ENCODE results near the gene GRB7.

GRB7 gene

DNA sequence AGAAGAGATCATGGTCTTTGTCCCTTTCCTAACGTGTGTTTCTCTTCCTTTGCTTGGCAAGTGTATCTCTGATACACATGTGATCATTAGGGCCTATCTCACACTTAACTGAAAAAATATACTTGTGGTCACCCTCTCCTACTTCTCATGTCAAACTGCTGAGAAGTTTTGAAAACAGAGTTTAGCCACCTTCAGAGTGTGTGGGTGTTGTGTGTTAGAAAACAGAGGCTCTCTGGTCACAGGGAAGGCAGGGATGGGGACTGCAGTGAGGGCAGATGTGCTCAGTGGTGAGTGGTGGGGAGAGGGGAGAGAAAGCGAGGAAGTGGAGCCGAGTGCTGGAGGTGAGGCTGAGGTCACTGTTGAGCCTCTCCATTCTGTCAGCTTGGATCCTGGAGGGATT lies 29.4 kb downstream of the GRB7 start:
- in situ Hi-C loops (cut with HindIII; ENCODE audit: low sequenced_read_pairs), result no loop called here

DNA sequence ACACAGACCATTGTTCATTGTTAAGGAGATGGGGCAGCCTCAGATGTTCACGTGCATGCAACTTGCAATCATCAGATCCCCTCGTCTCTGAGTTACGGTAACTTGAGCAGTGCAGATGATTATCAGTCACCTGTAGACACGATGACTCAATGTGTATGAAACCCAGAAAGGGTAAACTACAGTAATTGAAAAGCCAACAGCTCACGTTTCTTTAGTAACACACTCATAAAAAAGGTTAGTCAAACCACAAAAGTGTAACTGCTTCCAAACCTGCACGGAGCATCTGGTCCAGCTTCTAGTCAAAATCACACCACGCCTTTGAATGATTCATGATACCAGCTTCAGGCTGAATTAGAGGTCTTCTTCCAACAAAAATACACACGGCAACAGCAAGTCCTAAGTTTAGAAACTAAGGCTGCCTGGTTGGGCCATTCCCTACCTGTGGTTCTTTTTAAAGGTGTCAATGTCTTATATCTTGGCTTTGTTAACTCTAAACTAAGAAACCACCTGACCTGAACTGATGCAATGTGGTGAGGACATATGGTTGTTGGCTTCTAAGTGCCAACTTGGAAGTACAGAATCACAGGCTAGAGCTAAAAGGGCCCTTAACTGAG lies 32.3 kb downstream of the GRB7 start:
- in situ Hi-C loops (cut with HindIII; ENCODE audit: low sequenced_read_pairs), result no loop called here

DNA sequence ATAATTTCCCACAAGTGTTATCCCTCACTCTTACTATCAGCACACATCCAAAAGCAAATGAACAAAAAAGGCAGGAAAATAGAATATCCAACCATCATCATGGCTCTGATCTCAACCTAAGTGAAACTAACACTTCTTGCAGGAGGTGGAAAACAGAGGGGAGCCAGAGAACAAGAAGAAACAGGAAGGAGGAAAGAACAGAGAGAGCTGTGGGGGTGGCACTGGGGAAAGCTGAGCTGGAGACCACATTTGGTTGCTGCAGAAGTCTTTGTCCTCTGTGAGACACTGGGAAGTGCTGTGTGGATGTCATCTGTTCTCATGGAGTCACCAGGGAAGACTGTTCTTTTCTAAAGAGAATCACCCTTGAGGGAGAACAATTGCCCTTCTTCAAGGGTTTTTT lies 34.7 kb downstream of the GRB7 start:
- in situ Hi-C loops (cut with HindIII; ENCODE audit: low sequenced_read_pairs), result no loop called here

DNA sequence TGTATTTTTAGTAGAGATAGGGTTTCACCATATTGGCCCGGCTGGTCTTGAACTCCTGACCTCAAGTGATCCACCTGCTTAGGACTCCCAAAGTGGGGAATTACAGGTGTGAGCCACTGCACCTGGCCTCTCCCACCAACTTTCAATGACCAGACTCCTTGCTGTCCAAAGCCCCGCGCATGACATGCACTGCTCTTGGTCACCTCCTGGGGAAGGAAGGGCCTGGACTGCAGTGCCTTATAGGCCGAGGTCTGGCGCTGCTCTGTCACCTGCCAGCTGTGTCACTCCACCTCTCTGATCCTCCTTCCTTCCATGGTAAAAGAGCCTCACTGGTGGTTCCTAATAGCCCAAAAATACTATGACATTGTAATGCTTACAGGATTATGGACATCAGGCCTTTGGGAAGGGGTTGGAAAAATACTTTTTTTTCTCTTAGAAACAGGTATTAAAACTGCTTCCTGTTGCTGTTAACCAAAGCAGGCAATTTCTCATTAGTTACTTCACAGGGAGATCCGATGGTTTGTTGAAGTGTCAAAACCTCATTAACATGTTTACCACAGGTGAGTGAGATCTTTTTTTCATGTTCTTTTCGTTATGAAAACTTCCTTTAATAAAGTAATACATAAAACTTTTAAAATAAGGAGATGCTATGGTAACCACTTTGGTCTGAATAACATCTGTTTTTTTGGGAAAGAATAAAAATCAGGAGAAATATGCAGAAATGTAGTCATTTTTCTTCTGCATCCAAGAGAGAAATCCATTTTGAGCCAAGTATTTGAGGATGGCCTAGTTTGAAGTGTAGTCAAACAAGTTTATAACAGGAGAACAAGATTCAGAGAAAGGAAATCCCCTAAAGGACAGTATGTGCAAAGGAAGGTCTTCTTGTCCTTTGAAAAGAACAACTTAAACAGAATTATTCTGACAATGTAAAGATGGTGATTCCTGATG lies 35.5 kb downstream of the GRB7 start:
- in situ Hi-C loops (cut with HindIII; ENCODE audit: low sequenced_read_pairs), result no loop called here

DNA sequence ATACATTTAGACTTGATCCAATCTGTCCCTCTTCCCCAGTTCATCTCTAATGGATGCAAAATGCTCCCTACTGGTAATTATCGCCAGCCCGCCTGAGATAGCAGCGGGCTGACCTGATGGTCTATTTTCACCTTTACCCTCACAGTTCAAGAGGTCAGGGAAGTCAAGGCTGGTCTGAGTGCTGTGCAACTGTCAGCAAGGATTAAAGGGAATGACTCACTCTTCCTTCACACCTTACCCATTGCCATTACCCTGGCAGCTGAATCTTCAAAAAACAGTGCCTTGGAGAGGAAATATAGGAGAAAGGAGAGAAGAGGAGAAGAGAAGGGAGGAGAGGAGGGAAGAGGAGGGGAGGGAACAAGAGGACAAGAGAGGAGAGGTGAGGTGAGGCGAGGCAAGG lies 36.3 kb downstream of the GRB7 start:
- in situ Hi-C loops (cut with HindIII; ENCODE audit: low sequenced_read_pairs), result no loop called here

DNA sequence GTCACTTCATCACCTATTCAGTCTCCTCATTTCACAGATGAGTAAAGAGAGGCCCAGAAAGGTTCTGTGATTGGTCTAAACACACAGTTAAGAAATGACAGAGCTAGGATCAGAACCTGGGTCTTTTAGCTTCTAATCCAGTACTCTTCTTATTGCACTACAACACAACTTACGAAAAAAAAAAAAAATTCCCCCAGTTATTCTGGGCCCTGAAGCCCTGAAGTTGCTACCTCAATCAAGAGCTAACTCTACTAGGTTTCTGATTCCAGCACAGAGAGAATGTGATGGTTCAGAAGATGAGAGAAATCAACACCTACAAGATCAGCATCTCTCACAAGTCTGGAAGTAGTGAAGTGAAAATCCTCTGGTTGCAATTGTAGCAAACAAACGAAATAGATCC lies 37.3 kb downstream of the GRB7 start:
- in situ Hi-C loops (cut with HindIII; ENCODE audit: low sequenced_read_pairs), result no loop called here

DNA sequence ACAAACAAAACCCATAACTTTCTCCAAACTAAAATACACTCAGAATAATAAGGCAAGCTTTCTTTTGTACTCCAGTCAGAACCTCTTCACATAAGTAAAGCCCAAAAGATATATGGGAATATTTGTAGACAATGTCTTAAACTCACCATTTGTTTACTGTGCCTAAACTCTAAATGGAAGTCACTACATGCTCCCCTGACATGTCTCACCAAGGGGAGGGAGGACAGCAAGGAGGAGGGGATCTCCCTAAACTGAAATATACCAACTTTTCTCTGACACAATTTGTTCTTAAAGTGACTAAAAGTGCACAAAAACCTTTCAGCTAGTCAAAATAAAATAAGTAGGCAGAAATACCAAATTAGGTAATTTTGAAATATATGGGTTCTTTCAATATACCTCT lies 38.5 kb downstream of the GRB7 start:
- in situ Hi-C loops (cut with HindIII; ENCODE audit: low sequenced_read_pairs), result no loop called here

DNA sequence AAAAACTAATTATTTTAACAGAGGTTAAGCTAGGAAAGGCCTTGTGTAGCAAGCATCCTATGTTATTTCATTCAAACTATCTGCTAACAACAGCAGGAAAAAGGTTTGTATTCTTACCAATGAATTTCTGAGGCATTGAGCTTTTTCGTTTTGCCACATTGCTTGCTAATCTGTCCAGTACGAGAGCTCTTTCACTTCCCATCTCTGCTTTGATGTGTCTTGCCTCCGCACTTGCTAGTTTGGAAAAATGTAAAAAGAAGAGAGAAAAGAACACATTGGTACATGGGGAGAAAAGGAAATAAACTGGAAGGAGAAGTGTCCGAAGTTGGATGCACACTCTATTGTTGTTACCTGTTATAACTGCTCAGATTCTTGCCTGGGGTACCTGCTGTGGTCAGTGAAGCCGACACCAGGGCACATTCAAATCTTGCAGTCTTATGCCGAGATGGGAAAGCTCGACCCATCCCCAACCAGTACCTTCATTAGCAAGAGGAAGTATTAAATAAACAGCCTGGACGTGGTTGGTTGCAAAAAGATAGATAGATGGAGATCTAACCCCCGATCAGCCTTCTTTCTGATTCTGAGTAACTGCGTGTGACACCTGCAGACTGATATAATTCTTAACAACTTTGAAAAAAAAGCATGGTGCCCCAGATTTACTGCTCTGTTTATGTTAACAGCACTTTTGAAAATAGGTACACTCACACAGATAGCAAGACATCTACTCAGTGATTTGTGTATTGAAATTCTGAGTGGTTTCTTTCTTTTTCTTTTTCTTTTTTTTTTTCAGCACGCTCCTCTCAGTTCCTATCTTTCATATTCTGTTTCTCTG lies 40.0 kb downstream of the GRB7 start:
- in situ Hi-C loops (cut with HindIII; ENCODE audit: low sequenced_read_pairs), result no loop called here

DNA sequence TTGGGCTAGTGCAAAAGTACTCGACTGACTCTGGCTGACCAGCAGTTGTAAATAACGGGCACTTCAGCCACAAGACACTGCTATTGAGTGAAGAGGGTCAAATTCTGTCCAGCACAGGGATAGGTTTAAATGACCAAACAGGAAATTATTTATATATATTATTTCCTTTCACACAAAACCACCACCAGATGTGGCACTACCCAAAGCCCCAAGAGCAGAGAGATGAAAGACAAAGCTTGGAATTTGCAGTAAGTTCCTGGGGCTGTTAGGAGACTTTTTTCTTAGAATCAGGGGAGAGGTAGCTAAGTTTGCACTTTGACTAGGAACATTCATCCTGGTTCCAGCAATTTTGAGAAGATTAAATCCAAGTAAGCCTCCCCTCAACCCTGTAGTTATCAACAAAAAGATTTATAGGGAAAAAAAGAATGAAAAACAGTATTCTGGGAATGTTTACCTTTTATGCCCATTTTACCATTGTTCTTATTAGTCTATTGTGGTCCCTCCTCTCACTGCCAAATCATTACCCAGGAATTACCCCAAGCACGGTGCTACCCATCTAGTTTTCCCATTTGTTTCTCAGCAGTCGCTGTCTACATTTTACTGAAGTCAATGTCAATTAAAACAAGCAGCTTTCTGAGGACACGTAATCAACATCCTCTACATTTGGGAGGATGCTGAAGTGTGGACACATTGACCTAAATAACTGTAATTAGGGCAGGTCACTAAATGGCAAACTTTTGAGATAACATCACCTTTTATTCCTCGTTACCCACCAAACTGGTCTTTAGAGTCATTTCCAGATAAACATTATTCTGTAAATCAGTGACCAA lies 43.5 kb downstream of the GRB7 start:
- in situ Hi-C loops (cut with HindIII; ENCODE audit: low sequenced_read_pairs), result no loop called here

DNA sequence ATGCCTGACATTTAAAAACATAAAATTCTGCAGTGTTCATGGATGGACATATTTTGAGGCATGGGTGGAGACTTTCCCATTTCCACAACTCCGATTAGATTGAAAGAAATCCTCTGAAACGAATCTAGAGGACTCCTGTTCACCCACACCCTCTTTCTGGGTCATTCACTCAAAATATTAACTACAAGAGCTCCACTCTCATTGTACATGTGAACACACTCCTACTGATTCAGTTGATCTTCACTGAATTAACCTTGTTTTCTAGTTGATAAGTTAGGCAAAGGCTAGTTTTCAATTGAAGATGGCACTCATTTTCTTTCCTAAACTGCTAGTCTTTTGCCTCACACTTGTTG lies 44.1 kb downstream of the GRB7 start:
- in situ Hi-C loops (cut with HindIII; ENCODE audit: low sequenced_read_pairs), result no loop called here

DNA sequence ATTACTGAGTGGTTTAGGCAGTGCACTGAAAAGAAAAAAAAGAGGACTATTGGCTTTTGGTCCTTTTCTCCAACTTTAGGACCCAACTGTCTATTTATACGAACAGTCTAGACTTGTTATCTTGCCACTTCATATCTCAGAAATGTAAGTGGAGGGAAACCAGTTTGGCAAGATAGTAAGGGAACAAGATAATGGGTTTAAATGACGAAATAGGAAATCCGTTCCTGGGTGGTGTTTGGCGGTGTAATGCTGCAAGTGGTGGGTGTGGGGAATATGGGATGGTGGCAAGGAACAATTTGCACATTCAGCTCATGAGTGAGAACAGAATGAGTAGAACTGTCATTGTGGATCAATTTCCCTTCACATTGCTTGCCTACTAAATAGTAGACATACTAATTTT lies 44.7 kb downstream of the GRB7 start:
- in situ Hi-C loops (cut with HindIII; ENCODE audit: low sequenced_read_pairs), result no loop called here

DNA sequence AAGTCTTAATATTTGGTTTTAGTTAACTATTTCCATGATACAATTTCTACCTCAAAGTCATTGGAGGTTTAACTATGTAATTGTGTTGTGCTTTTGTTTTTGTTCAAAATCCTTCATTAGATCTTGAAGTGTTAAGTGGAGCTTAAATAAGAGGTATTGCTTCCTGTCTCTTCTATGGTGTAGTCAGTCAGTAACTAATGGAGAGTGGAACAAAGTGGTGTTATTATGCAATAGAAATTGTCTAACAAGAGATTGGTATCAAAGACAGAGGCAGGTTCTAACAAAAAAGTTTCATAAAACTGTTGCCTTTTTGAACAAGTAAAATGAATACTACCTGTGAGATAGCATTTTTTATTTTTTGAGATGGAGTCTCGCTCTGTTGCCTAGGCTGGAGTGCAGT lies 45.2 kb downstream of the GRB7 start:
- in situ Hi-C loops (cut with HindIII; ENCODE audit: low sequenced_read_pairs), result no loop called here

DNA sequence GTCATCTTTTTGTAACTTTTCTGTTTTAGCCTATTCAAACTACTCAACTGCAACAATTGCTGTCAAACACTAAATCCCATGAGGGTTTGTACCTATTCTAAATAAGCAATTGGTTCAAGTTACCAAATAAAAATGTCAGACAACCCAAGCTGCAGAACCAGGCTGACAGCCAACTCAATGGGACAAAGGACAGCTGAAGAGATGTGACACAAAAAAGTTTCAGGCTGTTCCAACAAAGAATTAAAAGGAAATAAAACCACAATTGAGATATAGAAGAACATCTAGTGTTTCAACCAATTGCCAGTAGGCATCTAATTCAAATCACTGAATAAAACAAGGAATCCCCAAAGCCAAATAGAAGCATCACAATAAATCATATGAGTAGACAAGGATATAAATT lies 49.3 kb downstream of the GRB7 start:
- in situ Hi-C loops (cut with HindIII; ENCODE audit: low sequenced_read_pairs), result no loop called here

DNA sequence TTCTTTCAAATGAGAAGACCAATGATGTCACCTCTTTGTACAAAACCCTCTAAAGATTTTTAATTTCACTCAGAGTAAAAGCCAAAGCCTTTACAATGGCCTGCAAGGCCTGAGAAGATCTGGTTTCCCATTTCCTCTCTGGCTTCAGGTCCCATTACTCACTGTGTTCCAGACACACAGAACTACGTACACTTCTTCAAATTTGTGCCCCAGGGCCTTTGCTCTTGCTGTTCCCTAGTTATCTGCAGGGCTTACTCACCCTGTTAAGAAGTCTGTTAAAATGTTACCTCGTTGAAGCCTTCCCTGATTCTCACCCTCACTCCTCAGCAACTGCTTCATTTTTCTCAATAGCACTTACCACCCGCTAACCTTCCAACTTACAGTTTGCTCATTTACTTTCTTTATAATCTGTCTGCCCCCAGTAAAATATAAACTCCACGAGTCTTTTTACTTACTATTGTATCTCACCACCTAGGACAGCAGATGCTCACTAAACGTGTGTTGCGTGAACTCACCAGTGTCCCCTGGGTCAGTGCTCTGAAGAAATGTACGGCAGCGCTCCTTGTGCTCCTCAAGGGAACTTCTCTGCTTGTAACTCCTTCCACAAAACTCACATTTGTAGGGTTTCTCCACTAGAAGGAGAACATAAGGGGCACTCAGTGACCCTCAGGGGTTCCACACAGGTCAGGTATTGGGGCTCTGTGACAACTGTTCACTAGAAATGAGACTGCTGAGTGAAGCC lies 50.2 kb downstream of the GRB7 start:
- in situ Hi-C loops (cut with HindIII; ENCODE audit: low sequenced_read_pairs), result no loop called here

DNA sequence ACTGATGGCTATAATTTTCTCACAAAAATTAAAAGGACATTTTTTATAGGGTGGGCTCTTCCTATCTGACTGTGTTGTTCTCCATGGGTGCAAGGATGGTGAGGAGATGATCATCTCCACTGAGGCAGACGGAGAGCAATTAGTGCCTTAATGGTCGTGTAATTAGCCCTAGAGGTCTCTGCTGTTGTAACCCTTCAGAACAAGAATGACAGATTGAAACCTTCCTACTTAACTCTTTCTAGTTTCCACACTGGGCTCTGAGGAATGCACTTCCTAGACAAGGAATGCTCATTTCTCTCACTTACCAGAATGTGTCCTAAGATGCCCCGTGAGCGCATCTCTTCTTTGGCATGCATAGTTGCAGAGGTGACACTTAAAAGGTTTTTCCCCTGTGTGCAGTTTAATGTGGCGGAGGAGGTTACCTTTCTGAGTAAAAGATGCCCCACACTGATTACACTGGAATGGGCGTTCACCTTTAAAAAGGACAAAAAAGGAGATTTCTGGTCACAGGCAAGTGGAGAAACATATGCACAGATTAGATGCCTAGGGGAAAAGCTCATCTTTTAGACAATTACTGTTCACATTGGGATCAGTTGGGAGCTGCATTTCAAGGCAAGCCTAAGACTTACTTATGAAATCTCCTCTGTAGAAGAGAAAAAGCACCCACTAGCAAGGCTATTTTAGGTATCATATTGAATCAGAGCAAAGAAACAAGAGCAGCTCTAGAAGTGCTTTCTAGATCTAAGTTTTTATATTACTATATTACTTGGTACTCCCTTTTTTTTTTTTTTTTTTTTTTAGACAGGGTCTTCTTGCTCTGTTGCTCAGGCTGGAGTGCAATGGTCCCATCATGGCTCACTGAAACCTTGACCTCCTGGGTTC lies 53.6 kb downstream of the GRB7 start:
- in situ Hi-C loops (cut with HindIII; ENCODE audit: low sequenced_read_pairs), result no loop called here

DNA sequence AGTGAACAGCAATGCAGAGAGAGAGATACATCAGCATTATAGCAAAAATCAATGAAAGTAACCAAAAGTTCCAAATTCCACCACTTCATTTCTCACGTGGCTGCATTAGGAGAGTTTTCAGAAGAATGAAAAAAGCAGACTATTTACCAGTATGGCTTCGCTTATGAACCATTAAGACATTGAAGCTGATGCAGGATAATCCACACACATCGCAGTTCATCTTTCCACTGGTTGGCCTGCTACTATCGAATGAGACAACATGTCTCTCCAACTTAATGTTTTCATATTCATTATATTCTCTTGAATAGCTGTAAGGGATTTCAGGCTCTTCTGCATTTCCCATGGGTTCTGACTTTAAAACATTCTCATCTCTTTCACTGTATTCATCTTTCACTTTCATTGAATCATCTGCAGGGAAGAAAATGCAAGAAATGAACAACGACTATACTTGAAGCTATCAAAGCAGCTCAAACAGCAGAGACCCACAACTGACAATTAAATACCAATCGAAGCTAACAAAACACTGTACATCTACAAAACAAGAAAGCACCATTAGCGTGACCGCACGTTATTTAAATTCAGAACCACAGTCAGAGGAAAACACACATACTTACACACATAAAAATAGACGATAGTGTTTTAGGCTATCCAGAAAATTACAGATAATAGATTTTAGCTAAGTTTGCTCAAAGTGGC lies 54.9 kb downstream of the GRB7 start:
- in situ Hi-C loops (cut with HindIII; ENCODE audit: low sequenced_read_pairs), result no loop called here

DNA sequence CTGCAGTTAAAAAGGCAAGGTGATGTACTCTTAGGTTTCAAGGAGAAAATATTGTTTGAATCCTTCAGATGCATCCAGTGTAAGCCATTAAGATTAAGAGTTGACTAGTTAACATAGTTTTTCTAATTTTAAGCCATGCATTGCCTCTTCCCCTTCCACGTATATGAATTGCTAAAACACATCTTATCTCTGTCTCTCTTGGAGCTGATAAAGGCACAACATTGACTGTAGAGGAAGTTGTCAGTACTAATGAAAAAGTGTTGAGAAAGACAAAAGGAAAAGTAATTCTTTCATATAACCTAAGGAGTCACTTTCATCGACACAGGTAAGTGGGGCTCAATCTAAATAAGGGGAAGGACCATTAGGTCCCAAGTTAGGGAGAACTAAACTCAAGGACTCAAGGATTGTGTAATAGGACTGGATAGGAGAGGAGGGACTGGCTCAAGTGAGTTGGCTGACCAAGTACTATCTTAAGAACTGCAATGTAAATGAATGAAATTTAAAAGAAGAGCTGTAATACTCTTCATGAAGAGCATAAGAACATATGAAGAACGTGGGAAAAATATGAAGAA lies 55.6 kb downstream of the GRB7 start:
- in situ Hi-C loops (cut with HindIII; ENCODE audit: low sequenced_read_pairs), result no loop called here

DNA sequence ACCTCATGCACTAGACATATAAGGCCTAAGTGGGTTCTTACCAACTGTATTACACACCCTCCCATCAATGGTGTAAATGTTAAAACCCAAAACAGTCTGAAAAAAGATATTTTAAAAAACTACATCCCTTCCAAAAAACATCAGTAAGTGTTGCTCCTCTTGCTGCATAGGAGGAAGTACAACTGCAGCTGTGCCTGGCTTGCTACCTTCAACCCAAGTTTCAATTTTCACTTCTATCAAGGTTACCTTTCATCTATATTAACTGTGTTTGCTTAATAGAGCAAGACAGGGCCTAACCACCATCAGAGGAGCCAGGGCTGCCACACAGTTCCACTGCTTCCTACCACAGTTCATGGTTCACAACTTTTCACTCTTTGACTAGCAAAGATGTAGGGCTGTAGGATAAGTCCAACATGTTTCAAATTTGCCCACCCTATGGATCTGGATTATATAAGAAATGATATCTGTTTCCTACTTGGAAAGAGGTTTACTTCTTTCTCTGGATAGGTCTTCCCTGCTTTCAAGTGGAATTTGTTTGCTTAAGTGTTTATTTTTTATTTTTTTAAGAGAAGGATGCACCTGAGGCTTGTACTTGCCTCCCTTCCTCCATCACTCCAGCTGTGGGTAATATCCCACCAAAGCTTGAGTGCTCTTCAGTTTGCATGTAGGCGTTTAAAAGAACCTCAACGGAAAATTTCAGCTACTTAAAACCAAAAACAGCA lies 56.7 kb downstream of the GRB7 start:
- in situ Hi-C loops (cut with HindIII; ENCODE audit: low sequenced_read_pairs), result no loop called here

Measured in DLD1 (cell line).